Liver (tissue), 9 donors: ENCODE measurements around the gene ALG6. TPM values are rescaled to one million over a fixed set of nuclear protein-coding genes. Genes with fewer than 3 reads are reported as not detected.

Experiments
- DNase-seq: peaks from one replicate; pipeline ENCODE4 v3.0.0-alpha.2; 2017; ENCODE audit warnings: low spot score
- H3K27ac ChIP-seq, 2 donors: one replicate each; pipeline ENCODE4 v1.7.0; 2013; ENCODE audit warnings: inconsistent platforms in 2 of 2, low read length in 2 of 2, control low read depth in 1 of 2, low read depth in 1 of 2, mild to moderate bottlenecking in 1 of 2
- H3K27me3 ChIP-seq, 4 donors: one replicate each; pipeline versions ENCODE4 v1.6.1 to v1.7.0; 2013; ENCODE audit warnings: low read length in 3 of 4, inconsistent platforms in 1 of 4, mild to moderate bottlenecking in 1 of 4, moderate library complexity in 1 of 4; ENCODE audit not compliant: control insufficient read depth in 4 of 4, insufficient read depth in 4 of 4
- H3K36me3 ChIP-seq, 4 donors: one replicate each; pipeline versions ENCODE4 v1.6.1 to v1.7.0; 2013; ENCODE audit warnings: low read length in 3 of 4, mild to moderate bottlenecking in 3 of 4, low read depth in 1 of 4, moderate library complexity in 1 of 4; ENCODE audit not compliant: control insufficient read depth in 4 of 4, insufficient read depth in 3 of 4
- H3K4me1 ChIP-seq, 4 donors: one replicate each; pipeline versions ENCODE4 v1.6.1 to v1.7.0; 2013; ENCODE audit warnings: low read length in 3 of 4, mild to moderate bottlenecking in 3 of 4, moderate library complexity in 1 of 4; ENCODE audit not compliant: control insufficient read depth in 4 of 4, insufficient read depth in 4 of 4
- H3K4me3 ChIP-seq, 3 donors: one replicate each; pipeline versions ENCODE4 v1.6.1 to v1.7.0; 2013; ENCODE audit warnings: low read length in 3 of 3, control low read depth in 1 of 3, low read depth in 1 of 3, mild to moderate bottlenecking in 1 of 3
- H3K9ac ChIP-seq, 2 donors: one replicate each; pipeline ENCODE4 v1.7.0; 2013; ENCODE audit warnings: low read length in 2 of 2, mild to moderate bottlenecking in 2 of 2, moderate library complexity in 2 of 2, control low read depth in 1 of 2, low read depth in 1 of 2
- H3K9me3 ChIP-seq, 4 donors: one replicate each; pipeline versions ENCODE4 v1.6.1 to v1.7.0; 2013; ENCODE audit warnings: low read length in 3 of 4; ENCODE audit not compliant: control insufficient read depth in 4 of 4
- EGR1 ChIP-seq, 2 donors: IDR thresholded peaks; 2 replicates each; pipeline ENCODE4 v1.6.1; 2016 to 2018; ENCODE audit warnings: antibody characterized with exemption in 2 of 2, low read depth in 2 of 2
- FOXA1 ChIP-seq: IDR thresholded peaks from 2 replicates; pipeline ENCODE4 v1.6.1; 2016; ENCODE audit warnings: antibody characterized with exemption
- GABPA ChIP-seq, 2 donors: IDR thresholded peaks in 1 of 2; conservative IDR thresholded peaks in 1 of 2; 2 replicates each; pipeline ENCODE4 v1.6.1; 2016; ENCODE audit warnings: antibody characterized with exemption in 2 of 2, mild to moderate bottlenecking in 1 of 2, moderate library complexity in 1 of 2
- HNF4A ChIP-seq, 2 donors: conservative IDR thresholded peaks; 2 replicates each; pipeline ENCODE4 v1.6.1; 2016; ENCODE audit warnings: antibody characterized with exemption in 2 of 2, mild to moderate bottlenecking in 2 of 2
- HNF4G ChIP-seq: IDR thresholded peaks from 2 replicates; pipeline ENCODE4 v1.6.1; 2016; ENCODE audit warnings: antibody characterized with exemption
- JUND ChIP-seq, 2 donors: IDR thresholded peaks; 2 replicates each; pipeline ENCODE4 v1.6.1; 2016; ENCODE audit warnings: antibody characterized with exemption in 2 of 2
- NR2F2 ChIP-seq: IDR thresholded peaks from 2 replicates; pipeline ENCODE4 v1.6.1; 2016; ENCODE audit warnings: antibody characterized with exemption
- SP1 ChIP-seq: IDR thresholded peaks from 2 replicates; pipeline ENCODE4 v1.6.1; 2018; ENCODE audit warnings: antibody characterized with exemption, mild to moderate bottlenecking
- TAF1 ChIP-seq: conservative IDR thresholded peaks from 2 replicates; pipeline ENCODE4 v1.6.1; 2016; ENCODE audit warnings: antibody characterized with exemption, mild to moderate bottlenecking
- YY1 ChIP-seq: IDR thresholded peaks from 2 replicates; pipeline ENCODE4 v1.6.1; 2016; ENCODE audit warnings: antibody characterized with exemption, mild to moderate bottlenecking
- WGBS: extraction: QIAGEN DNeasy Blood & Tissue Kit; methylation state at CpG from one replicate; pipeline ENCODE4 v1.1.7; 2013; 5-methylcytosine and 5-hydroxymethylcytosine counted together
- polyA plus RNA-seq, 2 donors: library from polyadenylated mRNA; stranded (reverse) in 1 of 2; unstranded in 1 of 2; fragments of 200-250 nt in 1 of 2; fragments of >200 nt in 1 of 2; fragmentation: Nextera tagmentation in 1 of 2; extraction: Ambion mirVana in 1 of 2; gene quantifications; one replicate each; pipeline versions ENCODE4 v1.2.1 to v1.2.3, GENCODE V29; 2013 to 2015
- total RNA-seq, 2 donors: library from RNA; depleted of rRNA; stranded (reverse); fragments of >200 nt; gene quantifications; one replicate each; pipeline ENCODE4 v1.2.3, GENCODE V29; 2014
- TF ChIP-seq, protein P1 (sequence below): fragments of 150-350 bp; IDR thresholded peaks from 2 replicates; pipeline ENCODE4 v1.5.1; 2017; ENCODE audit warnings: improper control_type of control experiment, low read depth, low read length; ENCODE audit not compliant: missing input control
- donor health status: healthy.
- donor health status: healthy.
- donor health status: healthy.
- donor health status: healthy.
- donor health status: healthy.

Gene ALG6
- total and polyA plus RNA-seq, 4 donors = 4.6 to 13.2 (median 6.6) TPM

DNA sequence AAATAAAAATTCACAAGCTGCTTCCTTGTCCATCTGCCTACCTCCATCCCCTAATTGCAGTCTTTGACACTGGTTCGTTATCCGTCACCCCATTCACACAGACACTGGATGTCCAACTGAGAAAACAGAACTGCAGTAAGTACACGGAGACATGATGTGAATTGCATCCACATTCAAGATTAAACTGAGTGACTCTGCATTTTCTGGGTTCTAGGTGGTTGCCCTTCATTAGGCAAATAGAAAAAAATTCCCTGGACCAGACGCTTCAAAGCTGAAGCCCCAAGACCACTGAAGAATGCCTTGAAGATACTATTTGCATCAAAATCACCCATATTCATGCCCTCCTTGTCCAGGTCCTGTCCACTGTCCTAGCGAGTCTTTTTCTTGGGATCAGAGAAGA, 7.9 kb upstream of the ALG6 start:
- Histone ChIP-seq H3K9ac (no peak overlapping the region), H3K4me3 (no peak overlapping the region), H3K36me3 (no peaks in the 10 kb centered on the region), H3K27me3 (peaks cover 0 to 3% (median 0%) of the 10 kb centered on the region in 4 donors), H3K9me3 (no peaks in the 10 kb centered on the region), H3K4me1 (no peaks in the 10 kb centered on the region), H3K27ac (no peak overlapping the region)
- DNase-seq = no peak
- TF ChIP-seq FOXA1 = no peak
- TF ChIP-seq NR2F2 = no peak
- 91% methylated on average over 5 of the region's 5 CpGs for WGBS

DNA sequence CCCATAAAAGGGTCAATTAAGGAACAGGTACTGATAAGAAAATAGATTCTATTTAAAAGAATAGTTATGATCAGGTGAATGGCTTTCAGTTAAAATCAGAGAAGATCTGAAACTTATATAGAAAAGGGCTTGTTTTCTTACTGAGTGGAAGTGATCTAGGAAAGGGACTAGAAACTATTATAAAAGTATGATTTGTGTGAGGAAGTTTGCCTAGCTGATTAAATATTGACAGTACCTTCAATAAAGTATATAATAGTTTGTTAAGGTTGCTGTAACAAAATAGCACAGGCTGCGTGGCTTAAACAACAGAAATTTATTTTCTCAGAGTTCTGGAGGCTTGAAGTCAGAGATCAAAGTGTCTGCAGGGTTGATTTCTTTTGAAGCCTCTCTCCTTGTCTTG, 5.4 kb upstream of the ALG6 start:
- WGBS = 81% methylated on average over 1 of the region's 1 CpG
- Histone ChIP-seq H3K9me3 (no peaks in the 10 kb centered on the region), H3K4me1 (peaks cover 0 to 3% (median 0%) of the 10 kb centered on the region in 4 donors), H3K9ac (no peak overlapping the region), H3K36me3 (no peaks in the 10 kb centered on the region), H3K27ac (no peak overlapping the region), H3K4me3 (no peak overlapping the region), H3K27me3 (no peaks in the 10 kb centered on the region)
- no peak for TF ChIP-seq NR2F2
- no peak for TF ChIP-seq SP1
- no peak for TF ChIP-seq FOXA1
- TF ChIP-seq HNF4A (conservative IDR thresholded peaks at IDR 0.05) = no peak
- TF ChIP-seq, protein P1, sequence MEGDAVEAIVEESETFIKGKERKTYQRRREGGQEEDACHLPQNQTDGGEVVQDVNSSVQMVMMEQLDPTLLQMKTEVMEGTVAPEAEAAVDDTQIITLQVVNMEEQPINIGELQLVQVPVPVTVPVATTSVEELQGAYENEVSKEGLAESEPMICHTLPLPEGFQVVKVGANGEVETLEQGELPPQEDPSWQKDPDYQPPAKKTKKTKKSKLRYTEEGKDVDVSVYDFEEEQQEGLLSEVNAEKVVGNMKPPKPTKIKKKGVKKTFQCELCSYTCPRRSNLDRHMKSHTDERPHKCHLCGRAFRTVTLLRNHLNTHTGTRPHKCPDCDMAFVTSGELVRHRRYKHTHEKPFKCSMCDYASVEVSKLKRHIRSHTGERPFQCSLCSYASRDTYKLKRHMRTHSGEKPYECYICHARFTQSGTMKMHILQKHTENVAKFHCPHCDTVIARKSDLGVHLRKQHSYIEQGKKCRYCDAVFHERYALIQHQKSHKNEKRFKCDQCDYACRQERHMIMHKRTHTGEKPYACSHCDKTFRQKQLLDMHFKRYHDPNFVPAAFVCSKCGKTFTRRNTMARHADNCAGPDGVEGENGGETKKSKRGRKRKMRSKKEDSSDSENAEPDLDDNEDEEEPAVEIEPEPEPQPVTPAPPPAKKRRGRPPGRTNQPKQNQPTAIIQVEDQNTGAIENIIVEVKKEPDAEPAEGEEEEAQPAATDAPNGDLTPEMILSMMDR = no peak
- TF ChIP-seq EGR1 (IDR thresholded peaks at IDR 0.05; ENCODE audit: low read depth in 2 of 2) = no peak
- TF ChIP-seq TAF1 = no peak
- TF ChIP-seq GABPA (IDR thresholded peaks at IDR 0.05 in 1 of 2, conservative IDR thresholded peaks at IDR 0.05 in 1 of 2) = no peak
- TF ChIP-seq YY1 = no peak
- DNase-seq = no peak

DNA sequence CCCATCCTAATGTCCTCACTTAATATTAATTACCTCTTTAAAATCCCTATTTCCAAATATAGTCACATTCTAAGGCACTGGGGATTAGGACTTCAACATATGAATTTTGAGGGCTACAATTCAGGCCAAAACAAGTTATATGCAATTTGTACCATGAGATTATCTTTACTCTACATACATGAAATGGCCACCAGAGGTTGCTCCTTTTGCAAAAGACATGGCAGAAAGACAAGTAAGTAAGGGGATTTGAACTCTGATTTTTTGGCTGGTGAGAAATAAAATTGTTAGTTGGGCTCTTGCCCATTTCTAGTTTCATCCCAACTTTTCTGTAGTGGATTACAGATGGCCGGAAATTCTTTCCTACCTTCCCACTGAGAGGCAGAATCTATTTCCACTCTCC, 4.8 kb upstream of the ALG6 start:
- Histone ChIP-seq H3K27ac (no peak overlapping the region), H3K9ac (no peak overlapping the region), H3K9me3 (no peaks in the 10 kb centered on the region), H3K4me1 (peaks cover 0 to 5% (median 0%) of the 10 kb centered on the region in 4 donors), H3K4me3 (no peak overlapping the region), H3K36me3 (no peaks in the 10 kb centered on the region), H3K27me3 (no peaks in the 10 kb centered on the region)
- 95% methylated on average over 1 of the region's 1 CpG for WGBS
- no peak for DNase-seq
- no peak for TF ChIP-seq JUND (IDR thresholded peaks at IDR 0.05)
- no peak for TF ChIP-seq SP1
- TF ChIP-seq NR2F2 = no peak
- TF ChIP-seq HNF4G = no peak
- no peak for TF ChIP-seq YY1
- no peak for TF ChIP-seq EGR1 (IDR thresholded peaks at IDR 0.05; ENCODE audit: low read depth in 2 of 2)

DNA sequence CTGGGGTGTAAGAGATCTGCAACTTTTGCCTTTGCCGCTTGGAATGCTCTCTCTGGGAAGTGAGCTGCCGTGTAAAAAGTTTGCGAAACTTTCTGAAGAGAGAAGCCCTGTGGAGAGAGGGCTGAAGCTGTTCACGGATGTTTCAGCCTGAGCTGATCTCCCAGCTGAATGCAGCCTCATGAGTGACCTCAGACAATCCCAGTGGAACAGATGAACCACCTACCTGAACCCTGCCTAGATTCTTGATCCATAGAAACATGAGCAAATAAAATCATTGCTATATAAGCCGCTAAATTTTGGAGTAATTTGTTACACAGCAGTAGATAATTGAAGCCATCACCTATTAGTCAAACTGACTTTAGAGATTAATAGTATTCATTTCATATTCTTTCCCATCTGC, 4.4 kb upstream of the ALG6 start:
- Histone ChIP-seq H3K4me3 (no peak overlapping the region), H3K27ac (no peak overlapping the region), H3K27me3 (no peaks in the 10 kb centered on the region), H3K36me3 (no peaks in the 10 kb centered on the region), H3K4me1 (peaks cover 0 to 6% (median 2%) of the 10 kb centered on the region in 4 donors), H3K9me3 (no peaks in the 10 kb centered on the region), H3K9ac (no peak overlapping the region)
- TF ChIP-seq TAF1 (no peak), YY1 (no peak), EGR1 (IDR thresholded peaks at IDR 0.05; ENCODE audit: low read depth in 2 of 2) (no peak)
- DNase-seq = no peak
- WGBS = 92% methylated on average over 5 of the region's 5 CpGs
